Ishikawa (cell line): Measurements from ENCODE around the gene CACHD1.

ENCODE experiments used
- RAD21 ChIP-seq: IDR thresholded peaks from 2 replicates; pipeline ENCODE4 v1.6.1; 2012; ENCODE audit warnings: low read depth
- TAF1 ChIP-seq: IDR thresholded peaks from 2 replicates; pipeline ENCODE4 v1.6.1; 2012; ENCODE audit warnings: low read depth, mild to moderate bottlenecking
- ZBTB7A ChIP-seq: IDR thresholded peaks from 2 replicates; pipeline ENCODE4 v1.6.1; 2012; ENCODE audit warnings: low read depth
- TF ChIP-seq, protein P1 (sequence below): IDR thresholded peaks from 2 replicates; pipeline ENCODE4 v1.6.1; 2012
- TF ChIP-seq, protein P2 (sequence below): IDR thresholded peaks from 2 replicates; pipeline ENCODE4 v1.6.1; 2012; ENCODE audit warnings: low read depth, mild to moderate bottlenecking
- TF ChIP-seq, protein P3 (sequence below): IDR thresholded peaks from 2 replicates; pipeline ENCODE4 v1.6.1; 2012

DNA sequence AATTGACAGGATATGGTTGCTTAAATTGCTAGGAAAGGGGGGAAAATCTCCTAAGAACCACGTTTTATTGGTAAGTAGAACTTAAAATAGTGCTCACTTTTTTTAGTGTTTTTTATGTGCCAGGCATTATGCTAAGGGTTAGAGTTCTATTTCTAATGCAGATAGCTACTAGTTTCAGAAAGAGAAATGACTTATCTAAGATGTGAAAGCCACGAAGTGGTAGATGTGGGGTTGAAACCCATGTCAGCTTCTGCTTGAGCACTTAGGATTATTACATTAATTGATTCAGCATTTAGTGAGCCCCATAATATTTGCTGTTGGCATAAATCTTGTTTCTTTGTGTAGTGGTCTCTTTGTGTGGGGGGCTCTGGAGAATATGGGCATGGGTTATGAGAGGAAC is 24.7 kb downstream of the CACHD1 start:
- TF ChIP-seq, protein P1, sequence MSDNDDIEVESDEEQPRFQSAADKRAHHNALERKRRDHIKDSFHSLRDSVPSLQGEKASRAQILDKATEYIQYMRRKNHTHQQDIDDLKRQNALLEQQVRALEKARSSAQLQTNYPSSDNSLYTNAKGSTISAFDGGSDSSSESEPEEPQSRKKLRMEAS, result no peak
- TF ChIP-seq, protein P2, sequence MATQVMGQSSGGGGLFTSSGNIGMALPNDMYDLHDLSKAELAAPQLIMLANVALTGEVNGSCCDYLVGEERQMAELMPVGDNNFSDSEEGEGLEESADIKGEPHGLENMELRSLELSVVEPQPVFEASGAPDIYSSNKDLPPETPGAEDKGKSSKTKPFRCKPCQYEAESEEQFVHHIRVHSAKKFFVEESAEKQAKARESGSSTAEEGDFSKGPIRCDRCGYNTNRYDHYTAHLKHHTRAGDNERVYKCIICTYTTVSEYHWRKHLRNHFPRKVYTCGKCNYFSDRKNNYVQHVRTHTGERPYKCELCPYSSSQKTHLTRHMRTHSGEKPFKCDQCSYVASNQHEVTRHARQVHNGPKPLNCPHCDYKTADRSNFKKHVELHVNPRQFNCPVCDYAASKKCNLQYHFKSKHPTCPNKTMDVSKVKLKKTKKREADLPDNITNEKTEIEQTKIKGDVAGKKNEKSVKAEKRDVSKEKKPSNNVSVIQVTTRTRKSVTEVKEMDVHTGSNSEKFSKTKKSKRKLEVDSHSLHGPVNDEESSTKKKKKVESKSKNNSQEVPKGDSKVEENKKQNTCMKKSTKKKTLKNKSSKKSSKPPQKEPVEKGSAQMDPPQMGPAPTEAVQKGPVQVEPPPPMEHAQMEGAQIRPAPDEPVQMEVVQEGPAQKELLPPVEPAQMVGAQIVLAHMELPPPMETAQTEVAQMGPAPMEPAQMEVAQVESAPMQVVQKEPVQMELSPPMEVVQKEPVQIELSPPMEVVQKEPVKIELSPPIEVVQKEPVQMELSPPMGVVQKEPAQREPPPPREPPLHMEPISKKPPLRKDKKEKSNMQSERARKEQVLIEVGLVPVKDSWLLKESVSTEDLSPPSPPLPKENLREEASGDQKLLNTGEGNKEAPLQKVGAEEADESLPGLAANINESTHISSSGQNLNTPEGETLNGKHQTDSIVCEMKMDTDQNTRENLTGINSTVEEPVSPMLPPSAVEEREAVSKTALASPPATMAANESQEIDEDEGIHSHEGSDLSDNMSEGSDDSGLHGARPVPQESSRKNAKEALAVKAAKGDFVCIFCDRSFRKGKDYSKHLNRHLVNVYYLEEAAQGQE, result no peak
- TF ChIP-seq RAD21 (no peak), ZBTB7A (no peak), TAF1 (no peak)
- TF ChIP-seq, protein P3, sequence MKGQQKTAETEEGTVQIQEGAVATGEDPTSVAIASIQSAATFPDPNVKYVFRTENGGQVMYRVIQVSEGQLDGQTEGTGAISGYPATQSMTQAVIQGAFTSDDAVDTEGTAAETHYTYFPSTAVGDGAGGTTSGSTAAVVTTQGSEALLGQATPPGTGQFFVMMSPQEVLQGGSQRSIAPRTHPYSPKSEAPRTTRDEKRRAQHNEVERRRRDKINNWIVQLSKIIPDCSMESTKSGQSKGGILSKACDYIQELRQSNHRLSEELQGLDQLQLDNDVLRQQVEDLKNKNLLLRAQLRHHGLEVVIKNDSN, result no peak
